LNCaP clone FGC (cell line): ENCODE data around the gene DEPDC1B.
A peak's percentile ranks its signal among the peaks of the same experiment; 100 is the strongest.
"Not testable (repeated sequence)": the region's sequence is repeated elsewhere in the genome, so short reads cannot be mapped to it uniquely, and the experiment has no call there.

ENCODE experiments used
- DNase-seq: peaks from one replicate; pipeline ENCODE4 v3.0.0-alpha.2; 2011; ENCODE audit warnings: low read depth
- H3K4me3 ChIP-seq: 2 replicates; pipeline ENCODE4 v1.5.1; 2011; ENCODE audit warnings: mild to moderate bottlenecking, low read depth, low read length, control low read depth
- CTCF ChIP-seq: IDR thresholded peaks from 2 replicates; pipeline ENCODE4 v1.5.1; 2012; ENCODE audit warnings: mild to moderate bottlenecking; ENCODE audit not compliant: control insufficient read depth, insufficient read depth; ENCODE audit errors: extremely low read depth

Gene DEPDC1B

GRCh38 chr5:60598424-60598823 lies 101.5 kb downstream of the DEPDC1B start:
- H3K4me3 ChIP-seq, result no peak overlapping the region
- no peak for TF ChIP-seq CTCF
- DNase-seq, result no peak

- DNase-seq, result no peak
- no peak overlapping the region for H3K4me3 ChIP-seq
- no peak for TF ChIP-seq CTCF
These were observed 102.2 kb downstream of the DEPDC1B start for GRCh38 chr5:60597572-60598320.

- no peak for DNase-seq
- H3K4me3 ChIP-seq, result no peak overlapping the region
- TF ChIP-seq CTCF, result no peak
These were observed 105.1 kb downstream of the DEPDC1B start for GRCh38 chr5:60594715-60595477.

GRCh38 chr5:60590172-60590571 lies 109.8 kb downstream of the DEPDC1B start:
- no peak overlapping the region for H3K4me3 ChIP-seq
- no peak for TF ChIP-seq CTCF
- no peak for DNase-seq

- not testable (repeated sequence) for DNase-seq, H3K4me3 ChIP-seq
These were observed 112.7 kb downstream of the DEPDC1B start for GRCh38 chr5:60587312-60587711.

- H3K4me3 ChIP-seq, result no peak overlapping the region
- DNase-seq, result peak; percentile 36
- TF ChIP-seq CTCF, result peak; percentile 72
These were observed 113.6 kb downstream of the DEPDC1B start for GRCh38 chr5:60586307-60586901.

GRCh38 chr5:60585618-60586017 lies 114.3 kb downstream of the DEPDC1B start:
- no peak overlapping the region for H3K4me3 ChIP-seq
- peak; percentile 30 for DNase-seq
- no peak for TF ChIP-seq CTCF
